Thyroid gland (tissue), 4 donors: Measurements from ENCODE around the gene SVIL. TPM values are rescaled to one million over a fixed set of nuclear protein-coding genes. Genes with fewer than 3 reads are reported as not detected.

ENCODE experiments used
- DNase-seq, 2 donors: peaks; one replicate each; pipeline ENCODE4 v3.0.0-alpha.2; 2019
- H3K27ac ChIP-seq, 3 donors: fragments of 200-600 bp; sonication (generic); 1 replicate in 2 of 3; 2 replicates in 1 of 3; pipeline ENCODE4 v1.5.1; 2016 to 2019; ENCODE audit warnings: mild to moderate bottlenecking in 1 of 3, moderate library complexity in 1 of 3
- H3K27me3 ChIP-seq: fragments of 200-600 bp; sonication (generic); one replicate; pipeline ENCODE4 v1.5.1; 2019
- H3K36me3 ChIP-seq, 2 donors: fragments of 200-600 bp; sonication (generic); one replicate each; pipeline ENCODE4 v1.5.1; 2016 to 2019
- H3K4me1 ChIP-seq, 2 donors: fragments of 200-600 bp; sonication (generic); one replicate each; pipeline ENCODE4 v1.5.1; 2017 to 2019
- H3K4me3 ChIP-seq, 3 donors: fragments of 200-600 bp; sonication (generic); replicated peaks in 1 of 3; 1 replicate in 2 of 3; 2 replicates in 1 of 3; pipeline ENCODE4 v1.5.1; 2016; ENCODE audit warnings: mild to moderate bottlenecking in 1 of 3
- H3K9me3 ChIP-seq: fragments of 200-600 bp; sonication (generic); one replicate; pipeline ENCODE4 v1.5.1; 2017
- POLR2A ChIP-seq, 2 donors: fragments of 450-650 bp; IDR thresholded peaks; one replicate each; pipeline ENCODE4 v1.6.1; 2017; ENCODE audit warnings: antibody characterized with exemption in 2 of 2, mild to moderate bottlenecking in 2 of 2, moderate library complexity in 1 of 2
- WGBS, 2 donors: methylation state at CpG; one replicate each; pipeline ENCODE4 v1.1.5; 2017; 5-methylcytosine and 5-hydroxymethylcytosine counted together
- intact Hi-C: fragments of 100-400 bp; cut with DNase I; formaldehyde crosslinking; loops from one replicate; pipeline ENCODE4 v1.15.1; 2023
- total RNA-seq, 4 donors: library from RNA; depleted of rRNA; stranded (reverse); fragments of >200 nt; gene quantifications; one replicate each; pipeline ENCODE4 v1.2.3, GENCODE V29; 2016
- TF ChIP-seq, protein P1 (sequence below), 6 experiments: fragments of 200-600 bp in 3 of 6; fragments of 450-650 bp in 3 of 6; sonication (generic) in 3 of 6; IDR thresholded peaks; one replicate each; pipeline ENCODE4 v1.5.1; 2016 to 2019; ENCODE audit warnings: antibody characterized with exemption in 6 of 6, mild to moderate bottlenecking in 2 of 6, inconsistent platforms in 1 of 6, moderate library complexity in 1 of 6

The SVIL gene
- total RNA-seq, 4 donors from 2014 or later = 59.9 to 211 (median 134) TPM

DNA sequence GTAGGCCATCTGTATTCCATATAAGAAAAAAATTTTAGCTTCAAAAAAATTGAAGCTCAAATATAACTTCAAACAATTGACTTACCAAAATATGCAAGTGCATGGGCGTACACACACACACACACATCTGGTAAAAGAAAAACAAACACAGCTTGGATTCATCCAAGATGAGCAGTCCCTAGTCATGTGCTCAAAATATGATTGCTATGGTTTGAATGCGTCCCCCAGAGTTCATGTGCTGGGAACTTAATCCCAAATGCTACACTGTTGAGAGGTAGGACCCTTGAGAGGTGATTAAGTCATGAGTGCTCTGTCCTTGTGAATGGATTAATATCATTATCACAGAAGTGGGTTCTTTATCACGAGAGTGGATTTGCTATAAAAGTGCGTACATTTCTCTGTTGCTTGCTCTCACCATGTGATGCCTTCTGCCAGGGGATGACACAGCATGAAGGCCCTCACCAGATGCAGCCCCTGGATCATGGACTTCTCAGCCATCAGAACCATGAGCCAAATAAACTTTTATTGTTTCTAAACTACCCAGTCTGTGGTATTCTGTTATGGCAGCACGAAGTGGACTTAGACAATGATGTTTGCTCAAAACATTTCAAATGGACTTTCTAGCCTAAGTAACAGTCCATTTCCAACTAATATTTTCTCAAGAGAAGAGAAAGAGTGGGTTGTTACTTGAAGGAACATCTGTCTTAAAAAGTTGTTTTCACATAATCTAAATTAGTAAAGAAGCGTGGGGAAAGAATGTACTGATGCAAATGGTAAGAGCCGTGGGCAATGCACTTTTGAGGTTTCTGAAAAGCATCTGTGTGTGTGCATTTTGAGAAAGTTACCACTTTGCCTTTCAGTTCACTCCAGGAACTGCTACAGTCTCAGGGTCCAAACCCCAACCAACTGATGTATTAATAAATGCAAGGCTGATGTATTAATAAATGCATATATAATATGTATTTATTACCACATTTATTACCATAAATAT, 15.1 kb upstream of the SVIL start:
- 93 to 94% methylated on average over 7 of the region's 7 CpGs for WGBS, 2 donors
- Histone ChIP-seq H3K27ac (peak overlapping the region in 1 of 3 donors; percentile 77), H3K4me1 (peaks cover 31 to 32% of the 10 kb centered on the region in 2 donors), H3K4me3 (no peak overlapping the region), H3K9me3 (no peaks in the 10 kb centered on the region), H3K36me3 (no peaks in the 10 kb centered on the region), H3K27me3 (no peaks in the 10 kb centered on the region)
- intact Hi-C loops = no loop called here
- TF ChIP-seq, protein P1, sequence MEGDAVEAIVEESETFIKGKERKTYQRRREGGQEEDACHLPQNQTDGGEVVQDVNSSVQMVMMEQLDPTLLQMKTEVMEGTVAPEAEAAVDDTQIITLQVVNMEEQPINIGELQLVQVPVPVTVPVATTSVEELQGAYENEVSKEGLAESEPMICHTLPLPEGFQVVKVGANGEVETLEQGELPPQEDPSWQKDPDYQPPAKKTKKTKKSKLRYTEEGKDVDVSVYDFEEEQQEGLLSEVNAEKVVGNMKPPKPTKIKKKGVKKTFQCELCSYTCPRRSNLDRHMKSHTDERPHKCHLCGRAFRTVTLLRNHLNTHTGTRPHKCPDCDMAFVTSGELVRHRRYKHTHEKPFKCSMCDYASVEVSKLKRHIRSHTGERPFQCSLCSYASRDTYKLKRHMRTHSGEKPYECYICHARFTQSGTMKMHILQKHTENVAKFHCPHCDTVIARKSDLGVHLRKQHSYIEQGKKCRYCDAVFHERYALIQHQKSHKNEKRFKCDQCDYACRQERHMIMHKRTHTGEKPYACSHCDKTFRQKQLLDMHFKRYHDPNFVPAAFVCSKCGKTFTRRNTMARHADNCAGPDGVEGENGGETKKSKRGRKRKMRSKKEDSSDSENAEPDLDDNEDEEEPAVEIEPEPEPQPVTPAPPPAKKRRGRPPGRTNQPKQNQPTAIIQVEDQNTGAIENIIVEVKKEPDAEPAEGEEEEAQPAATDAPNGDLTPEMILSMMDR (IDR thresholded peaks at IDR 0.05) = no peak
- no peak for TF ChIP-seq POLR2A (IDR thresholded peaks at IDR 0.05)
- no peak for DNase-seq

DNA sequence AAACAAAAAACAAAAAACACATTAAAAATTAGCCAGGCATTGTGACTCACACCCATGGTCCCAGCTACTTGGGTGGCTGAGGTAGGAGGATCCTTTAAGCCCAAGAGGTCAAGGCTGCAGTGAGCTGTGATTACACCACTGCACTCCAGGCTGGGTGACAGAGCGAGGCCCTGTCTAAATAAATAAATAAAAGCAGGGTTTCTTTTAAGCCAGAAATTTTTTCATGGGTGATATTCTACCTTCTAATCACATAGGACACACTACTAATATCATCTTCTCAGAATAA, 14.2 kb upstream of the SVIL start:
- TF ChIP-seq, protein P1 (IDR thresholded peaks at IDR 0.05) = no peak
- TF ChIP-seq POLR2A (IDR thresholded peaks at IDR 0.05) = no peak
- Histone ChIP-seq H3K27me3 (no peaks in the 10 kb centered on the region), H3K27ac (peak overlapping the region; percentile 63 to 77 (median 71)), H3K9me3 (no peaks in the 10 kb centered on the region), H3K36me3 (no peaks in the 10 kb centered on the region), H3K4me3 (no peak overlapping the region), H3K4me1 (peaks cover 31 to 40% of the 10 kb centered on the region in 2 donors)
- 81 to 84% methylated on average over 1 of the region's 1 CpG for WGBS, 2 donors
- intact Hi-C loops = no loop called here
- peak; percentile 28 to 37 for DNase-seq

DNA sequence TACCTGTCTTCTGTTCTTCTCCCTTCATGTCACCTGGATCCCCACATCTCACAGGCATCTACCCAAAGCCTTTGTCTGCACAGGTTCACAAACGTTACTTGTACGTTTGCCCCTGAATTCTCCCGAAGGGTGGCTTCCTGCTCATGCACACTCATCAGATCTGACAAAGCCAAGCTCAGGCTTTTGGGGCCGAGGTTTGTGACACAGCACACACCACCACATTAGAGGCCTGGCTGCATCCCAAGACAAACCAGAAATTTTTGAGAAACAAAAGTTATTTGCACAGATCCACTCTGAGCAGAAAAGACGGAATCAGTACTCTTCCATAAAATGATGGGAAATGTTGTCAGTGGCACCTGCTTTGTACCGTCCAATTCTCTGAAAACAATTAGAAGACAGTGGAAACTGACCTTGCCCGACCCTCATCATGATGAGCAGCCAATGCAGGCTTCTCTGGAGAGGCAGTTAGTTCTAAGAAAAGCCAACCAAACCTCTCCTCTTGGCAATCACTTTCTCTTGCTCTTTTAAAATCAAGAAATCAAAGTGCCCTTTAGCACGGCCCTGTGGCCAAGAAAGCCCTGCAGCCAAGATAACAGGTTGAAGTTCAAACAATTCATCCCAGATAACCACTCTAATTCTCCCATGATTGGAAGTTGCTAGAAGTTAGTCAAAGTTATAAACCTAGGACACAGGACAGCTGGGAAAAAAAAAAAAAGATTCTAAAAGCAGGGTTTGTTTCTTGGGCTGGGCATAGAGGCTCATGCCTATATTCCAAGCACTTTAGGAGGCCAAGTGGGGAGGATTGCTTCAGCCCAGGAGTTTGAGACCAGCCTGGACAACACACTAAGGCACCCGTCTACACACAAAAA, 13.6 kb upstream of the SVIL start:
- H3K27me3 ChIP-seq = no peaks in the 10 kb centered on the region
- peak; percentile 25 to 26 for DNase-seq

DNA sequence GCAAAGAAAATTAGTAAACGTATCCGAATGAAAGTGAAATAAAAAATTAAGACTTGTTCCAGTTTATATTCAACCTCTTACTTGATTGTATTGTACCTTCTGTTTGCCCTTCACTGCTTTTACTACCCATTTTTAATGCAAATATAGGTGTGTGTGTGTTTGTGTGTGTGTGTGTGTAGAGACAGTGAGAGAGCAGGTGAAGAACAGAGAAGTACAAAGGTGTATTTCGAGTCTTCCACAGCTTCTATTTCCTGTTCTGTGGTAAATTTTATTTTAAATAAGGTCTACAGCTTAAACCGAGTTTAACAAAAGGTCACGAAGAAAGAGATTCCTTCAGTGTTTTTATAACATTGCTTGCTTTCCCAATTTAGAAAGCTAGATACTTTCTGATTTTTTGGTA, 12.7 kb upstream of the SVIL start:
- no peak for TF ChIP-seq POLR2A (IDR thresholded peaks at IDR 0.05)
- TF ChIP-seq, protein P1 (IDR thresholded peaks at IDR 0.05) = no peak
- no peaks in the 10 kb centered on the region for H3K36me3 ChIP-seq
- no peaks in the 10 kb centered on the region for H3K27me3 ChIP-seq
- peaks cover 34 to 54% of the 10 kb centered on the region in 2 donors for H3K4me1 ChIP-seq
- H3K9me3 ChIP-seq = no peaks in the 10 kb centered on the region
- intact Hi-C loops = no loop called here
- no peak for DNase-seq
- WGBS, 2 donors = 53 to 75% methylated on average over 5 of the region's 5 CpGs
- no peak overlapping the region for H3K4me3 ChIP-seq
- peak overlapping the region; percentile 32 to 77 (median 71) for H3K27ac ChIP-seq

More for the DNA sequence above, 13.6 kb upstream of the SVIL start:
- no peak overlapping the region for H3K4me3 ChIP-seq
- peaks cover 31 to 46% of the 10 kb centered on the region in 2 donors for H3K4me1 ChIP-seq
- no peaks in the 10 kb centered on the region for H3K9me3 ChIP-seq
- intact Hi-C loops = no loop called here
- WGBS, 2 donors = 37 to 52% methylated on average over 9 of the region's 9 CpGs
- TF ChIP-seq POLR2A (IDR thresholded peaks at IDR 0.05) = no peak
- TF ChIP-seq, protein P1 (IDR thresholded peaks at IDR 0.05) = peak in 1 of 6 experiments; percentile 4
- H3K27ac ChIP-seq = peak overlapping the region; percentile 63 to 77 (median 71)
- no peaks in the 10 kb centered on the region for H3K36me3 ChIP-seq
